NCI-H748 (cell line): ENCODE results near the gene LMNA.
"Not testable (repeated sequence)": the region's sequence is repeated elsewhere in the genome, so short reads cannot be mapped to it uniquely, and the experiment has no call there.

Experiments used
- DNase-seq: peaks from one replicate; lab custom pipeline; 2025; ENCODE audit not compliant: unreplicated experiment; lab: John Stamatoyannopoulos, UW

The LMNA gene

DNA sequence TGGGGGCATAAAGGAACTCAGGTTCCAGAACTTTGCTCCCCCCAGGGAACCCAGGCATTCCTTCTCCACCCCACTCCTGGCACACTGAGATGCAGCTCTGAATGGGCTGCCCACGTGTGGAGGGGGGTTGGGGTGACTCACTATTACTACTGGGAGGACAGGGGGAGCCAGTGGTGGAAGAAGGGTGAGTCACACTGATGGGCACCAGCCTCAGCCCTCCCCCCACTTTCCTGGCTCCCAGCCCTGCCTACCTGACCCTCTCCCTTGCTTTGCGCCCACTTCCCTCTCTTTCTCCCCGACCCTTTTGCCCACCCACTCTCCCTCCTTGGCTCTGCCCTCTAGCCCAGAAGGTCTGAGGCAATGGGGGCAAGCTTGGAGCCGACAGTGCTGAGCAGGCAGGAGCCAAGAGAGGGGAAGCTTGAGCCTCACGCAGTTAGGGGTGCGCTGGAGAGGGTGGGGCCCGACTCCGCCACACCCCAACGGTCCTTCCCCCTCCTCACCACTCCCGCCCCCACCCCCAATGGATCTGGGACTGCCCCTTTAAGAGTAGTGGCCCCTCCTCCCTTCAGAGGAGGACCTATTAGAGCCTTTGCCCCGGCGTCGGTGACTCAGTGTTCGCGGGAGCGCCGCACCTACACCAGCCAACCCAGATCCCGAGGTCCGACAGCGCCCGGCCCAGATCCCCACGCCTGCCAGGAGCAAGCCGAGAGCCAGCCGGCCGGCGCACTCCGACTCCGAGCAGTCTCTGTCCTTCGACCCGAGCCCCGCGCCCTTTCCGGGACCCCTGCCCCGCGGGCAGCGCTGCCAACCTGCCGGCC, at the start of gene LMNA:
LMNA (plus strand) TSS at position 611 of the 818 bp plus-strand sequence. CDS start 208 bp downstream, outside the sequence.
- peak; percentile 81 for DNase-seq

DNA sequence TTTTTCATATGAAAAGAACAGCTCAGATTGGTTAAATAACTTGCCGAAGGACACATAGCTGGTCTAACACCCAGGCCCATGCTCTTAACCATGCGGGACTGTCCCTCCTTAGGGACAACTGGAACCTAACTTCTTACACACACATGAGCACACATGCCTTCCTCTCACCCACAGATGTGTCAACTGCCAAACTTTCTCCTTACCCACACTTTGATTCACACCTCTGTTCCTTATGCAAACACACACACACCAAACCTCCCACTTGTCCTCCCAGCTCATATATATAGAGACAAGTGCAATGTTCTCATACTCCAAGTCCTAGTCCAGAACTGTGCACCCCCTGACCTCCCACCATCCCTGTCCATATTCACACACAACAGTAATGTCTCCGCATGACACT, 49.3 kb upstream of the LMNA start:
- no peak for DNase-seq

DNA sequence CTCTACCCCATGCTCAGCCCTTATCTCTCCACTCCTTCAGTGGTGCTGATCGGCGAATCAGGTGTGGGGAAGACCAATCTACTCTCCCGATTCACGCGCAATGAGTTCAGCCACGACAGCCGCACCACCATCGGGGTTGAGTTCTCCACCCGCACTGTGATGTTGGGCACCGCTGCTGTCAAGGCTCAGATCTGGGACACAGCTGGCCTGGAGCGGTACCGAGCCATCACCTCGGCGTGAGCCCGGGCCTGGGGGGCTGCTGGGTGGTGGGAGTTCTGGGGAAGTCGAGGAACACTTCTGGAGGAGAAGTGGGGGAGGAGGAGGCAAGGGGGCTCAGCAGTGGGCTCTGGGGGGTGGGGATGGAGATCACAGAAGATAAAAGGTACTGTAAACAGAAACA, 48.6 kb upstream of the LMNA start:
- DNase-seq, result no peak

DNA sequence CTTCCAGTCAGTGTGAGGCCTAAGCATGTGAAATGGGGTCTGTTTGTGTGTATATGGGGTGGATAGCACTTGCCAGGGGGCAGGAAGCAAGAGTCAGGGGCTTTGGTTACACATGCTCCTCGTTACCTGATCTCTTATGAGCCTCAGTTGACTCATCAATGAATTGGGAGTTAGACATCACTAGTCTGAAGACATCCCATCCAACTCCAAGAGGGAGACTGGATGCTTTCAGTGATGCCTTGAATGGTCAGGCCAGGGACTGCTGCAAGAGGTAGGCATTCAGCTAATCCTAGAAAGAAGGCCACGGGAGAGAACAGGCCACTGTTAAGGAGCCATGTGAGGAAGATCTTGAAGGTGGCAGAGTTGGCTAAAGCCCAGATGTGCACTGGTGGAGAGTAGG, 47.2 kb upstream of the LMNA start:
- no peak for DNase-seq

DNA sequence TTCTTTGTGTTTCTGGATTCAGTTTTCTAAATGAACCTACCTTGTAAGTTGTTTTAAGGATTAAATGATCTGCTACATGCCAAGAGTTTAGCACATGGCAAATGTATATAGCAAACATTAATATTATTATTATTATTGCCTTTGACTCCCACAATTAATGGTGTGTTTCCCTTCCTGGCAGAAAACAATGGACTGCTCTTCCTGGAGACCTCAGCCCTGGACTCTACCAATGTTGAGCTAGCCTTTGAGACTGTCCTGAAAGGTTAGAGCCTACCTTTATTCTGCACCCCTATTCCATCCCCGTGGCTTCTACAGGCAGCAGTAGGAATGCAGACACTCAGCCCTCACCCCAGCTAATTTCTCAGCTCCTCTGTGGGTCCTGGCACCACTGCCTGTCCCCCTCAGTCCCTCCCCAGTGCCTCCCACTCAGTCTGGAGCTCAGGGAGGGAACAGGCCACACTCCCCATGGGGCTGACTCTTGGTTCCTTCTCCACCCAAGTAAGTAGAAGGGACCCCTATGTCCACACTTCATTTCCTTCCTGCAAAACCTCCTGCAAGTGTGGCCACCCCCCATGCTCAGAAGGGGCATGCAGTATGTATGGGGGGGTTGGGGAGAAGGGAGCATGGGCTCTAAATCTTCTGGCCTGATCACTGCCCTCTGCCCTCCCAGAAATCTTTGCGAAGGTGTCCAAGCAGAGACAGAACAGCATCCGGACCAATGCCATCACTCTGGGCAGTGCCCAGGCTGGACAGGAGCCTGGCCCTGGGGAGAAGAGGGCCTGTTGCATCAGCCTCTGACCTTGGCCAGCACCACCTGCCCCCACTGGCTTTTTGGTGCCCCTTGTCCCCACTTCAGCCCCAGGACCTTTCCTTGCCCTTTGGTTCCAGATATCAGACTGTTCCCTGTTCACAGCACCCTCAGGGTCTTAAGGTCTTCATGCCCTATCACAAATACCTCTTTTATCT, 44.7 kb upstream of the LMNA start:
- DNase-seq, result no peak

DNA sequence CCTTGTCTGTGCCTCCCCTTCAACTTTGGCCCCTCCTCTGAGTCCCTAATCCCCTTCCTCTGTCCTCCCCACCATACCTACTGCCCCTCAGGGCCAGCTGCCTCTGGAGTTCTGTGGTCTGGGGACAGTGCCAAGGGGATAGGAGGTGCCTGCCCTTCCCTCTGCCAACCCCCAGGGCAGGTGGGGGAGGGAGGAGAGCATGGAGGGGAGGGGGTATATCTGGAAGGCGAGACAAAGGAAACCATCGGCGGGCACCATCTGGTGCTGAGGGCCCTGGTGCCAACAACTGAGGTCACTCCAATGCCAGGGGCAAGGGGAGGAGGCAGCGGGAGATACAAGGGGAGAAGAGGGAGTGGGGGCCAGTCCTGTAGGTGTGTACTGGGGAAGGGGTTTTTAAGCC, 44.0 kb upstream of the LMNA start:
- no peak for DNase-seq

DNA sequence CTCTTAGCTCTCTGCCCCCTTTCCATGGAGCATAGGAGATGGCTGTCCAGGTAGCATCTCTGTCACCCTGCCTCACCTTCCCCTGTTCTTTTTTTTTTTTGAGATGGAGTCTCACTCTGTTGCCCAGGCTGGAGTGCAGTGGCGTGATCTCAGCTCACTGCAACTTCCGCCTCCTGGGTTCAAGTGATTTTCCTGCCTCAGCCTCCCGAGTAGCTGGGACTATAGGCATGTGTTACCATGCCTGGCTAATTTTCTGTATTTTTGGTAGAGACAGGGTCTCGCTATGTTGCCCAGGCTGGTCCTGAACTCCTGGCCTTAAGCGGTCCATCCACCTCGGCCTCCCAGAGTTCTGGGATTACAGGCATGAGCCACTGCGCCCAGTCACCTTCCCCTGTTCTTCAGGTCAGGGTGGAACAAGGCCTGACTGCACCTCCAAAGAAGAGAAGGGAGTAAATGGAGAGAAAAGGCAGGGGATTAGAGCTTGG, 43.1 kb upstream of the LMNA start:
- DNase-seq, result not testable (repeated sequence)

DNA sequence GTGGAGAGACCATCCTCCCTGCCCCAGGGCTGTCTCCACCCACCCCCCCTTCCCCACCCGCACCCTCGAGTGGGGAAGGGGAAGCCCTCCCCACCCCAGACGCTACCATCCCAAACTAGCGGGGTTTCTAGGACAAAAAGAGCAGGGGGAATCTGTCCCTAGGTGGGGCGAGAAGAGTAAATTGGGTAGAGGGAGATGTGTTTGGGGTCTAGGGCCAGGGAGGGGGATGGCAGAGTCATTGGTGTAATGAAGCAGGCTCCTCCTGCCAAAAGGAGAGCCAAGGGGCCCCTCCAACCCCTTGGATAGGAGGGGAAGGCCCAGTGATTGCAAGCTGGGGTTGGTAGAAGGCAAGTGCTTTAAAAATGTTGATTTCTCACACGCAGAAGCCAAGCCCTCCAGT, 42.3 kb upstream of the LMNA start:
- no peak for DNase-seq

DNA sequence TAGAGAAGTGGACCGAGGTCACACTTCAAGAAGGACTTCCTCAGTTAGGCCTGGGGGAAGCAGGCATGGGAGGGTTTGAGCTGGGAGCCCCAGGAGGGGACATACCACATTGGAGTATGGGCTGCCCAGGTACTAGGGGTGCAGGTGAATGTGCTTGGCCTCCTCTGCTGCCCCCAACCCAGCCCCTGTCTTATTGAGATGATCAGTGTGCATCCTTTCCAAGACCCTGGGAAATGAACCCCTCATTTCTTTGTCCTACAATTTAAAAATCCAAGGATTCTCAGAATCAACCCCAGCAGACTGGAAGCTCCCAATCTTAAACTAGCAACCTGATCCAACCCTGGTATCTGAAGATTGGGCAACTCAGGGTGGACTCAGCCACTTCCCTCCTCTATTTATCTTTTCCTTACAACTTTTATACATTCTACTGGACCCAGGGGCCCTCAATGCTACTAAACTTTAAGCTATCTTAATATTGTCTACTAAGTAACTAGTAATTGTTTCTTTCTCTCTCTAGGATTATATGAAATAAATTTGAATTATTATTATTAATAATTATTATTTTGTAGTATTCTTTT, 41.3 kb upstream of the LMNA start:
- DNase-seq, result no peak

DNA sequence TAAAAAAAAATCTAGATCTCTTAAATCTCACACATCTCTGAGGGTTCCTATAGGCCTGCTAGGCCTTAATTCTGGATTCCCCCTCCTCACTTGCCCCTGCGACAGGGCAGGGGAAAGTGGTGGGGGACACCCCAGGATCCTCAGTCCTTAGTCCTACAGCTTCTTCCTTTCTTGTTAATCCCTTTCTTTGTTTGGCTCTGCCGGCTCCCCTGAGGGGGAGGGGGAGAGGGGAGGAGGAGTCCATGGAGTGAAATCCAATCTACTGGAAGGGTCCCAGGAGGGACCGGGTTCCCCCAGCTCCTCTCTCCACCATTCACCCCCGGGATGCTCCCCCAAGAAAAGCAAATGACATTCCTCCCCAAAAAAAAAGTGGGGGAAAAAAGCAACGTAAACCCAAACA, 40.8 kb upstream of the LMNA start:
- no peak for DNase-seq

DNA sequence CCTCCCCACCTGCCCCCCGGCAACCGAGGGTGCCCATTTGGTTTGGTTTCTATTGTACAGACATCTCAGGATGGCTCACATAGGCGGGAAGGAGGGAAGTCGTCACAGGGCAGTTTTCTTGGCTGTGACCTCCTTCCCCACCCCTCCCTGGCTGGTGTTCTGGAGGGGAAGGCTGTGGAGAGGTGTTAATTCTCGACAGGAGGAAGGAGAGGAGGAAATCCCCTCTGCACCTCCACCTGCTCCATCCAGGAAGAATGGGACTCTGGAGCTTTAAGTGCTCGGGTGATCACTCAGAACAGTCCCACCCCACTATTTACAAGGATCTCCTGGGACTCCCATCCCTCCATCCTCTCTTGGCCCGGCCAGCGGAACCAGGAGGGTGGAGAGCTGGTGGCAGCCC, 39.9 kb upstream of the LMNA start:
- DNase-seq, result no peak

DNA sequence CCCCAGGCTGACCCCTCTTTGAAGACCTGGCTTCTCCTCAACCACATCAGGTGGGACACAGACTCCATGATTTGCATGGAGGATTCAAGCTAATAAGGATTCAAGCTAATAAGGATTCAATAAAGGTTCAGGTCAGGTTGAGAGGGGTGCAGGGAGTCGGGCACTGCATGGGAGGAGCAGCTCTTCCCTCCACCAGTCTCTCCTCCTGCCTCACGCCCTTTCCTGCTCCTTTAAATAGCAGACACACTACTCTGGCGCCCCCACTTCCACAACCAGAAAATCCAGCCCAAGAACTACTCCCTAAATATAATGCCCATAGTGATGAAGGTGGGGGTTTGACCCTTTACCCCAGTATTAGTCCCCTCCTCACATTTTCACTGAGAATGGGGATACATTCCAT, 39.3 kb upstream of the LMNA start:
- DNase-seq, result no peak

DNA sequence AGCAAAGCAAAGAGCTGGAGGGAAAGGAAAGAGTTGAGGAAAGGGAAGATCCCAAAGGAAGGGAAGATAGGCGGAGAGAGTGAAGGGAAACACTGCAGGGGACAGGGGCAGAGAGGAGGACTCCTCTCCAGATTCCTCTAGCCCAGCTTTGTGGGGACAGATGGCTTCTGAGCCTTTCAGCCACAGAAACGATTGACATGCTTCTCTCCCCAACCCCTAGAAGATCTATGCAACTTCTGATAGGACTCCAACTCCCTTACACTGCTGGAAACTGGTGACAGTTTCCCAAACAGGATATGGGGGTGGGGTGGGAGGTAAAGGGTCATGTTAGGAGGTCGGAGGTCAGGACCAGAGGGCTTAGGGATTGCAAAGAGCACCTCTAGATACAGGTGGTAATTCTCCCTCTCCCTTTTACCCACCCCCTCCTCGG, 38.7 kb upstream of the LMNA start:
- DNase-seq, result no peak

DNA sequence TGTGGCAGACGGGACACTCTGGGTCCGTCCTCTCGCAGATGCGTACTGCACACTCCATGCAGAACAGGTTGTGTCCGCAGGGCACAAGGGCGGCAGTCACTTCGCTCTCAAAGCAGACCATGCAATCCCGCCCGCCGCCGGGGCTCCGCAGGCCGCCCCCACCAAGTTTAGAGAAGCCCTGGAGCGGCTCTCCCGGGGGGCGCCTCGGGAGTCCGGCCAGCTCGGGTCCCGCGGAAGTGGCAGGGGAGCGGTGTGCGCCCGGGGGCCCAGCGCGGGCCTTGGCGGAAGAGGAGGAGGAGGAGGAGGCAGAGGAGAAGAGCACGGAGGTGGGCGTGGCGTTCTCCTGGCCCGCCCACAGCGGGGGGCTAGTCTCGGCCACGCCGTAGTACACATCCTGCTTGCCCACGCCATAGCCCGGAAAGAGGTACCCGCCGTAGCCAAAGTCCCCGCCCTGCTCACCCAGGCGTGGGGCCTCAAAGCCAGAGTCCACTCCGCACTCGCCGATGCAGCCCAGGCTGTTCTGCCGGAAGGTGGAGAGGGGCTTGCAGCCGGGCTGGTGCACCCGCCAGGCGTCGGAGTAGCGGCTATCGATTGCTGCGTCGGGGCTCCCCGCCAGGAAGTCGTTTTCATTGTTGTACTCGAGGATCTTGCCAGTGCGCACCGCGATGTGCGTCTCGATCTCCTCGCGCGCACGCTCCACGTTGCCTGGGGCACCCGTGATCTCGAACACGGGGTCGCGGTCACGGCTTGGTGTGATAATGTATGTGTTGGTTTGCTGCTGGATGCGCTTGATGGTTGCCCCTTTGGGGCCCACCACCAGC, 37.7 kb upstream of the LMNA start:
- DNase-seq, result no peak

DNA sequence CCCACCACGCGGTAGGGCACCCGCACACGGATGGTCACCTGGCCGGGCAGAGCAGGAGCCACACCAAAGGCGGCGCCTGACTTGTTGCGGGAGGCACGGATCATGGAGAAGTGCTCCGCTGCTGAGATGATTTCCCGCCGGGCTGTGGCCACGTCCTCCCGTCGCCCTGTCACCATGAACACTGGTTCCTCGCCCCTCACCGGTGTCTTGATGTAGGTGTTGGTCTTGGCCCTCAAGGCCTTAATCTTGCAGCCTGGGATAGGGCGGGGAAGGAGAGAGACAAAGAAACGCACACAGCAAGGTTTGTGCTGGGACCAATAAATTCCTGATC, 37.1 kb upstream of the LMNA start:
- DNase-seq, result no peak

DNA sequence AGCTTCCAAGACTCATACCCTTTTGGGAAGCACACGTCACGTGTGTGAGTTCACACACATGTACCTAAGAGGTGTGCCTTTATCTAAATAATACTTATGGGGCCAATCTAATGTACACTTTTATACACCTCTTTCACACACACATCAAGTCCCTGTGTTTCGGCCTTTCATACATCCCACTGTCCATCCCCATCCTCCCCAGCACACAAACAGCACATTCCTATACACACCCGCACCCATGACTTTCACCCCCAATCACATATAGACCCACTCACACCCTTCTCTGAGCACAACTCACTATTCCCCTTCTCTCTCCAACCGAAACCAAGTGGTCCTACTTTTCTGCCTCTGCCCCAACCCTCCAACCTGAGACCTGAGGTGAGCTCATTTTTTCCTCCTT, 35.8 kb upstream of the LMNA start:
- DNase-seq, result no peak

DNA sequence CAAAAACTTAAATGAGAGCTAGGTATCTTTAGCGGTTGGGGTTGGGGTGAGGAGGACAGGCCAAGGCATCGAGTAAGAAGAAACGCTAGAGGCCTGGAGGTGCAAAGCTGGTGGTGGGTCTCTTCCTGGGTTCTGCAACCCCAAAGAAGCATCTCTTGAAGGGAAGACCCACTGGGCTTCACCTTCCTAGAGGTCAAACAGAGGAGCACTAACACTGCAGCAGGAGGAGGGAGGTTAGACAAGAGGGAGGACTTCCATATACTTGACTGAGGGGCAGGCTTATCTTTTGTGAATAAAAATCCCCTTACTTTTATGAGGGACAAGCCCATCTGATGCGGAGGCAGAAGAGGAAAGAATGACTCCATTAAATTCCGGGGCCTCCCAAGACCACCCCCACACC, 34.7 kb upstream of the LMNA start:
- DNase-seq, result no peak

DNA sequence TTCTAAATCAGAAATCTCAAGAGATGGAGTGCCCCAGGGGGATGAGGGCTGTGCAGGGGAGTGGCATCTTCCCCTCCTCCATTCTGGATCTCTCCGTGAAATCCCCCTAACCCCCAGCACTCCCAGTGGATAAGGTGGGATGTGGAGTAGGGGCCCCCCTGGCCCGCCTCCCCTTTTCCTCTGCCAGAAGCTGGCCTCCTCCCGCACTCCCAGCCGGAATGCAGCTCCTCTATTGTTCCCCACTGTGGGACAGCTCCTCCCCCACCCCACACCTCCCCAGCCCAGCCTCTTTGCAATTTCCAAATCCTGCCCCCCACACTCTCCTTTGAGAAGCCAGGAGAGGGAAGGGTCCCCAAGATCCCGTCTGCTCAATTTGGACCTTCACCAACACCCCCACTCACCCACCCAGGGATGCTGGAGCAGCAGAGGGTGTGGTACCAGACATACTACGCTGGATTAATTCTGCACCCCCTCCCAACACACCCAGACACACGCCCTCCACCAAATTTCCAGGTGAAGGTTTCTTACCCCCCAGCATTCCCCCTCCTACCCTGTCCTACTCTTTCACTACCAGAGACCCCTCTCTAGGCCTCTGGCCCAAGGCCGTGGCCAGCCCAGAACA, 34.2 kb upstream of the LMNA start:
- DNase-seq, result no peak

DNA sequence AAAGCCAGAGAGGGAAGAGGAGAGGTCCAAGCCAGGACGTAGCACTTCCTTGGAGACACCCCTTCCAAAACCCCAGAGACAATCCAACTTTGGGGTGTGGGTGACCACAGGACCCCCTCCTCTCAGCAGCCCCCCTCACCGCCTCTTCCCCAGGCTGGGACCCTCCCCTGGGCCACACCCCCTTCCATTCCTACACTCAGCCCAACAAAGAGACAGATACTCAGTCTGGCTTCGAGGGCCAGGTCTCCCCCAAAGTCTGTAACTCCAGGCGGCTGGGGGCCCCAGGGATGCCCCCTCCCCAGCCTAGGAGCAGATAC, 33.7 kb upstream of the LMNA start:
- no peak for DNase-seq

DNA sequence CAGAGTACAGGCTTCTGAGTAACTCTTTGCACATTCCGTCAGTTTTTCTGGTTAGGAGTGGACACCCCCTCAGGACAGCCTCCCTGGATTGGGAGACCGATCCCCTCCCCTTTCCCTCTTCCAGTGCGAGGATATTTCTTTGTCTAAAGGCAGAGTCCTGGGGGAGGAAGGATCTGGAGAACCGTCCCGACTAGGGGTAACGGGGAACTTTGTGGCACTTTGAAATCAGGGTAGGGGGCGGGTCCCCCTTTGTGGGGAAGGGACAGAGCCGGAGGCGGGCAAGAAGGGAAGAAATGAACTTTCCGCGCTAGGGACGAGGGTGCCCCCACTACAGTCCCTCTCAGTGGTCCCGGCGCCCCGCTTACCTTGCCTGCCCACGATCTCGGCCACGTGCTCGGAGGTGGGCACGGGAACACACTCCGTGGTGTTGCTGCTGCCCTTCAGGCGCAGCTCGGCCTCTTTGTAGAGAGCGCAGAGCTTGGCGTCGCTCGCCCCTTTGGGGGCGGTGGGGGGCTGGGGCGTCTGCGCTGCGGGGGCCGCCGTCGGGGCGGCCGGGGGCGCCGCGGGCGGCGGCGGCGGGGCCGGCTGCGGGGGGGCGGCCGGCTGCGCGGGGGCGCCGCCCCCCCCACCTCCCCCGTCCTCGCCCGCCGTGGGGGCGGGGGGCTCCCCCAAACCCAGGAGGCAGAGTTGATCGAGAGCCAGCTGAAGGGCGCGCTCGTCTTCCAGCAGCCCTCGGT, 33.2 kb upstream of the LMNA start:
- peak; percentile 38 for DNase-seq
